Activated CD4-positive, alpha-beta T cell treated with anti-CD3 and anti-CD28 coated beads for 4 hours (primary cell): ENCODE data around the gene RAB40C.

ENCODE experiments used
- DNase-seq, 2 donors: peaks; one replicate each; pipeline ENCODE4 v3.0.0-alpha.2; 2020

Gene RAB40C, protein sequence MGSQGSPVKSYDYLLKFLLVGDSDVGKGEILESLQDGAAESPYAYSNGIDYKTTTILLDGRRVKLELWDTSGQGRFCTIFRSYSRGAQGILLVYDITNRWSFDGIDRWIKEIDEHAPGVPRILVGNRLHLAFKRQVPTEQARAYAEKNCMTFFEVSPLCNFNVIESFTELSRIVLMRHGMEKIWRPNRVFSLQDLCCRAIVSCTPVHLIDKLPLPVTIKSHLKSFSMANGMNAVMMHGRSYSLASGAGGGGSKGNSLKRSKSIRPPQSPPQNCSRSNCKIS

DNA sequence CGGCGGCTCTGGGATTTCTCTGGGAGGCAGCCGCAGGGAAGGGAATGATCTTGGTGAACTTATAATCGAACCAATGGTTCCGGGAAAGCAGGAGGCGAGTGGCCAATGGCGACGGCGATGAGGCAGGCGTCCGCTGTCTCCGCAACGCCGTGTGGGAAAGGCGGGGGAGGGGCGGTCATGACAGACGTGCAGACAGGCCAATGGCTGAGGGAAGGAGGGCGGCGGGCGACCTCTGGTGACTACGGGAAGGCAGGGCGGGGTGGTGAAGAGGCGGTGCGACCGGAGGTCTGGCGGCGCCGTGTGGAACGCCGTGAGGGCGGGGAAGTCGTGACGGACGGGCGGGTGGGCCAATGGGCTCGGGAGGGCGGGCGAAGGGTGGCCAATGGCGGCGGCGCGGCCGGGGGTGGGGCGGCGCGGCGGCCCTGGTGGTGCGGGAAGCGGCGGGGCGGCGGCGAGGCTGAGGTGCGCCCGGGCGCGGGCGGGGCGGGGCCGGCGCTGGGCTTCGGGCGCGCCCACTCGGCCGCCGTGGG, at the start of gene RAB40C:
Gene RAB40C (plus strand): TSS at position 409 of the 530 bp plus-strand sequence. CDS start 226 bp downstream, outside the sequence.
- peak; percentile 99 to 100 for DNase-seq

DNA sequence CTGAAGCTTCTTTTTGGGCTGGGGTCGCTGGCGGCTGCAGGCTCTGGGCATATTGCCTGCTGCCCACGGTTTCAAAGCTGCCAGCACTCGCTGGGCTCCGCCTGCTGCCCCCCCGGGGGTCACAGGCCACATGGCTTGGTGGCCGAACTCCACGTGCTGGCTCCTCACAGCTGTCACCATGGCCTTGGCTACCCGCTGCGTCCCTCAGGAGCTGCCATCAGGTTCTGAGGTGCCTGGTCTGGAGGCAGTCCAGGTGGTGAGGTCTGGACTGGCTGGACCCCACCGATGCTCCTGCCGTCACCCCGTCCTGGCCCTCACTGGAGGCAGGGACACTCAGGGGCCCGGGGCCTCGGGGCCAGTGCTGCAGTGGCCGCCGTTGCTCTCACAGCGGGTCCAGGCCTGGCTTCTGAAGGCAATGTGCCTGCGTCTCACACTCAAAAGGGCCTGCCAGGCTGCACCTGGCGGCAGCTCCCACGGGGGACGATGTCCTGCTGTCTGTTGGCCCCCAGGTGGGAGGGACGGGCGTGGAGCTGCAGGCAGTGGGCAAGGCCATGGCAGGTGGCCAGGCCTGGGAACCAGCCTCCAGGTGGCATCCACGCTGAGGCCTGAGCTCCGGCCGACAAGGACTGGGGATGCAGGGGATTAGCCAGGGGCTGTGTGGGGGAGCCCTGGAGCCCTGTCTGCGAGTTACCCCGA, 49.1 kb upstream of the RAB40C start:
- no peak for DNase-seq

DNA sequence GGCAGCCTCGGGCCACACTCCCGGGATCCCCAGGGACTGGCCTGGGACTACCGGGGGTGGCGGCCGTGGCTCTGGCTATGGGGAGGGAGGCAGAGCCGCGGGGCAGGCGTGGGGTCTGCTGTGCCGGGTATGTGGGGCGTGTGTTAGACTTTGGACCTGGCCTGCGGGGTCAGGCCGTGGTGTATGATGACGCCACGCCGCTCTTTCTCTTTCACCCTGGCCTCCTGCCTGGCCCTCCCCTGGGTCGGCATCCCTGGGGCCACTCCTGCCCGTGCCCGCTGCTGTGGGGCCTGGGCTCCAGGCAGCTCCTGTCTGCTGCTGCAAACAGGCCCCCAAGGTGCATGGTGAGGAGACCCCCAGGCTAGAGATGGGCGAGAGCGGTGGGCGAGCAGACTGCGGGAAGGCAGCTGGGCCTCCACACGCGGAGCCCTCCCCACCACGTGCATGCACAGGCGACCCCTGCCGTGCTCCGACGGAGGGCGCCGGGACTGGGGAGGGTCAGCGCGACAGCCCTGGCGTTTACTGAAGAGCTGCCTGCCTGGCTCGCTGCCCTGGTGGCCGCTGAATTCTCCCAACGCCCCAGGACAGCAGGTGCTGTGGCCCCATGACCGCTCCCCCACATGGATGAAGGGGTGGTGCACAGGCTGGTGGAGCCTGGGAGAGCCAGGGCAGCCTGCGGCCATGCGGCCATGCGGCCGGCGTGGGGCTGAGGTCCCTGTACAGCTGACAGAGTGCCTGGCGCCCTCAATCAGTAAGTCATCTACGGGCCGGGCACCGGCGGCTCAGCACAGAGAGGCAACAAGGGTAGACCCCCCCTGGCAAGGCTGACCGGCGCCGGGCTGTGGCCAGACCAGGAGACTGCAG, 46.3 kb upstream of the RAB40C start:
- DNase-seq: no peak

DNA sequence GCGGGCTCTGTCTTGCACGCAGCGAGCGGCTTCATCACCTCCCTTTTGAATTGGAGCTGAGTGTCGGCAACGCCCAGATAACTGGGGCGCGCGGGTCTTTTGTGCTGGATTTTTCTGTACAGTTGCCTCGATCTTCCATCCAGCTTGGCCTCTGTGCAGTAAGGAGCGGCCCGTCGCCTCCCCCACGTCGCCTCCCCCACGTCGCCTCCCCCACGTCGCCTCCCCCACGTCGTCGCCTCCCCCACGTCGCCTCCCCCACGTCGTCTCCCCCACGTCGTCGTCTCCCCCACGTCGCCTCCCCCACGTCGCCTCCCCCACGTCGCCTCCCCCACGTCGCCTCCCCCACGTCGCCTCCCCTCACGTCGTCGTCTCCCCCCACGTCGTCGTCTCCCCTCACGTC, 45.3 kb upstream of the RAB40C start:
- DNase-seq: no peak

DNA sequence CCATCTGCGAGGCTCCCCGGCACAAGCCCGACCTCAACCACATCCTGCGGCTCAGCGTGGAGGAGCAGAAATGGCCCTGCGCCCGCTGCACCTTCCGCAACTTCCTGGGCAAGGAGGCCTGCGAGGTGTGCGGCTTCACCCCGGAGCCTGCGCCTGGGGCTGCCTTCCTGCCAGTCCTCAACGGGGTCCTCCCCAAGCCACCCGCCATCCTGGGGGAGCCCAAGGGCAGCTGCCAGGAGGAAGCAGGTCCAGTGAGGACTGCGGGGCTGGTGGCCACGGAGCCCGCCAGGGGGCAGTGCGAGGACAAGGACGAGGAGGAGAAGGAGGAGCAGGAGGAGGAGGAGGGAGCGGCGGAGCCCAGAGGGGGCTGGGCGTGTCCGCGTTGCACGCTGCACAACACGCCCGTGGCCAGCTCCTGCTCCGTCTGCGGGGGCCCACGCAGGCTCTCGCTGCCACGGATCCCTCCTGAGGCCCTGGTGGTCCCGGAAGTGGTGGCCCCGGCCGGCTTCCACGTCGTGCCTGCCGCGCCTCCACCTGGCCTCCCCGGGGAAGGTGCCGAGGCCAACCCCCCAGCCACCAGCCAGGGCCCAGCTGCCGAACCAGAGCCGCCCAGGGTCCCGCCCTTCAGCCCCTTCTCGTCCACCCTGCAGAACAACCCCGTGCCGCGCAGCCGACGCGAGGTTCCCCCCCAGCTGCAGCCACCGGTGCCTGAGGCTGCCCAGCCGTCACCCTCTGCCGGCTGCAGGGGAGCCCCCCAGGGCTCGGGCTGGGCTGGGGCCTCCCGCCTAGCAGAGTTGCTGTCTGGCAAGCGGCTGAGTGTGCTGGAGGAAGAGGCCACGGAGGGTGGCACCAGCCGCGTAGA, 42.7 kb upstream of the RAB40C start:
- peak; percentile 29 to 52 for DNase-seq

DNA sequence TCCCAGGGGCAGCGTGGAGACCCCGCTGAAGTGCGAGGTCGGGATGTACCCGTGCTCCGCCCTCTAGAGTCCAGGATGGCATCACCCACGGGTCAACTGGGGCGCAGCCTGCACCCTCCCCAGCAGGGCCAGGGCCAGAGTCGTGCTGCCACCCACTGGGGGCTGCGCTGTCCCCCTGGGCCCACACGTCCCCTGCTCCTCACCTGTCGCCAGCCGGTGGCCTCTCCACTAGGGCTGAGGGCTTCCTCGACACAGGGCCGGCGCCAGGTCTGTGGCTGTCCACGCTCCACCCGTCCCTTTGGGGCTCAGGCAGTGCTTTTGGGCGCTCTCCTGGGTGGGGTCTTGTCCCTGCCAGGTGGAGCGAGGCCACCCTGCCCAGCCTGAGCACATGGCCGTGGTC, 41.3 kb upstream of the RAB40C start:
- no peak for DNase-seq

DNA sequence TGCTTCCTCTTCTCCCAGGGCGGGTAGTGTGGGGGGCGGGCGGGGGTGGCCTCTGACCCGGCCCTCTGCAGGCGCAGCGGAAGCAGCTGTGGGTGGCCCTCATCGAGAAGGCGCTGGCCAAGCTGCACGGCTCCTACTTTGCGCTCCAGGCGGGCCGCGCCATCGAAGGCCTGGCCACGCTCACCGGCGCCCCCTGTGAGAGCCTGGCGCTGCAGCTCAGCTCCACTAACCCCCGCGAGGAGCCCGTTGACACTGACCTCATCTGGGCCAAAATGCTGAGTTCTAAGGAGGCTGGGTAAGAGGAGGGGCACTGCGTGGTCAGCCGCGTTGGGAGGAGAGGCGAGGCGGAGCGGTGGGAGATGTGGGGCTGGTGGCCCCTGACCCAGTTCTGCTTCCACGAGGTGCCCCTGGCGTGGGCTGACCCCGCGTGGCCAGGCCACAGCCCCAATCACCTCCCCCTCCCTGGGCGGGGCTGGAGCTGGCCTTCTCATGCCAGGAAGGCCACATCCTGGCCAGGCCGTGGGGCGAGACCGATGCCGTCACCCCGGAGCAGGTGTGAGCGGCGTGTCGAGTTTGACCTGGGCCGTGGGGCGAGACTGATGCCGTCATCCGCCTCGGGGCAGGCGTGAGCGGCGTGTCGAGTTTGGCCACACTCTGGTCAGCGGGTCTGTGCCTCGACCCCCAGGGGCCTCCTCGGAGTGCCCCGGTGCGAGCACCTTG, 40.2 kb upstream of the RAB40C start:
- DNase-seq: no peak

DNA sequence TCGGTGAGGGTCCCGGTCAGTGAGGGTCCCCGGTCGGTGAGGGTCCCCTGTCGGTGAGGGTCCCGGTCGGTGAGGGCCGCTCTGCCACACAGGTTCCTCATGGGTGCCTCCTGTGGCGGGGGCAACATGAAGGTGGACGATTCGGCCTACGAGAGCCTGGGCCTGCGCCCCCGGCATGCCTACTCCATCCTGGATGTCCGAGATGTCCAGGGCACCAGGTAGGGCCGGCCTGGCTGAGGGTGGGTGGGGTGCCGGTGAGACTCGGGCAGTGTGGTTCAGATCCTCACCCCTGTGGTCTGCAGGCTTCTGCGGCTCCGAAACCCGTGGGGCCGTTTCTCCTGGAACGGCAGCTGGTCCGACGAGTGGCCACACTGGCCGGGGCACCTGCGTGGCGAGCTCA, 38.7 kb upstream of the RAB40C start:
- DNase-seq: no peak

DNA sequence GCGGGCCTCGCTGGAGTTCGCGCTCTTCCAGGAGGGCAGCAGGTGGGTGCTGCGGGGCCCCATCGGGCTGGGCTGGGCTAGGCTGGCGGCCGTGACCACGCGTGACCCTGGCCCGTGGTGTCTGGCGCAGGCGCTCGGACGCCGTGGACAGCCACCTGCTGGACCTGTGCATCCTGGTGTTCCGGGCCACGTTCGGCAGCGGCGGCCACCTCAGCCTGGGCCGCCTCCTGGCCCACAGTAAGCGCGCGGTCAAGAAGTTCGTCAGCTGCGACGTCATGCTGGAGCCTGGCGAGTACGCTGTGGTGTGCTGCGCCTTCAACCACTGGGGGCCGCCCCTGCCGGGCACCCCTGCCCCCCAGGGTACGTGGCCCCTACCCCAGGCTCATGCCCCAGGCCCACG, 37.7 kb upstream of the RAB40C start:
- no peak for DNase-seq

DNA sequence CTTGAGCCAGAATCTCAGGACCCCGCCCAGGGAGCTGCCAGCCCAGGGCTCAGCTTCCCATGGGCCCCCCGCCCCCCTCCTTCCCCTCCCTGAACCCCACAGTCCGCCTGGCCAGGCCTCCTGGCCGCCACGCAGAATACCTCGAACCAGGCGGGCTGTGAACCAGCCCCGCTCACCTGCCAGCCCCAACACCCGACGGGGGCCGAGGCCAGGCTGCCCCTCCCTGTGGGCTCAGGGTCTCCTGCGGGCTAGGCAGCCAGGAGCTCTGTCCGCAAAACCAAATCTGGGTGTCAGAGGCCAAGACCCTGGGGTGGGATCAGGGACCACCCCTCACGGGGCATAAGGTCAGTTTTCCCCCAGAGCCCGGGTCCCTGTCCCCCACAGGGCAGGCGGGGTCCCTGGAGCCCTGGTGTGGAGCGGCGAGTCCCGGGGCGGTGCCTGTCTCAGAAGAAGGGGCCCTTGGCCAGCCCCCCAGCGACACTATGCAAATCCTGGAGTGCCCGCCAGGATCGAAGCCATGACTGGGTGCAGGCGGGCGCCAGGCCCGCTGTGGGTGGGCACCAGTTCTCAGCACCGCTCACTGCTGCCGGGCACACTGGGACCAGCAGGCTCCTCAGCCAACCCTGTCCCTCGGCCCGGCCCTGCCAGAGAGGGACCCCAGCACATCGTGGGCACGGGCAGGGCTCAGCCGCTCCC, 36.1 kb upstream of the RAB40C start:
- no peak for DNase-seq

DNA sequence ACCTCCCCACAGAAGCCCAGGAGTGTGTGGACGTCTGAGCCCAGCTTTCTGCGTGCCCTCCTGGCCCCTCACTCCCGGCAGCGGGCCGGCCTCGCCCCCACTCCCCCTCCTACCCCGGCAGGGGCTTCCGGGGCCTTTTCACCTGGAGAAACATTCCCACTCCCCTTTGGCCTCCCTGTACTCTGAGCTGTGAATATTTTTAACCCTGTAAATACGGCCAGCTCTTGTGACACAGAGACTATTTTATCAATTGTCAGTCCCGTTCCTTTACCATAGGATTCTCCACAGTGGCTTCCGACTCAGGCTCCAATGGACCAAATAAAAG, 35.6 kb upstream of the RAB40C start:
- no peak for DNase-seq

DNA sequence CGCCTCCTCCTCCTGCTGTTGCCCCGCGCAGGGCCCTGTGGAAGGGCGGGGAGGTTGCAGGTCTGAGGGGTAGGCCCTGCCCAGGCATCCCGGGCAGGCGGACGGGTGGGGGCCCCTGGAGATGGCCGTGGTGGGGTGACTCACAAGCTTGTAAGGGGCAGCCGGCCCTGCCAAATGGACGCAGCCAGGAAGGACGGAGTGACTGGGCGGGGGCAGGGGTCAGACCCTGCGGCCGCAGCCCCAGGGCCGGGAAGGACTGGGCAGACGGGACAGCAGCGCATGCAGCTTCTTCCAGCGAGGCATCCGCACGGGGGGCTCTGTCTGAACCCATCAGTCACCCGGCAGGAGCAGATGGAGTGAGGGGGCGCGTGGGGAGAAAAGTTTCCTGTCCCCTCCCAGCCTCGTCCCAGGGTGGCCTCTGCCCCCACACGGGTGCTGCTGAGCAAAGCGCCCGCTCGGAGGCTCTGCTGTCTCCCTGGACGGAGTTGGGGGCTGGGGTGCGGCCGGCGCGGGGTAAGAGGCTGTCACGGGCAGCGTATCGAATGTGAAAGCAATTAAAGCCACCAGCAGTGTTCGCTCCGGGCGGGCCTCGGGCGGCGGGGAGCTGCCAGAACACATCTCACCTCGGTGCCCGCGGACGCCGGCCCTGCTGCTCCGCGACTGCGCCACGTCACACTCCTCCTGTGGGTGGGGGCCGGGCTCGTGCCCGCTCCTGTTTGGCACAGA, 35.1 kb upstream of the RAB40C start:
- no peak for DNase-seq

DNA sequence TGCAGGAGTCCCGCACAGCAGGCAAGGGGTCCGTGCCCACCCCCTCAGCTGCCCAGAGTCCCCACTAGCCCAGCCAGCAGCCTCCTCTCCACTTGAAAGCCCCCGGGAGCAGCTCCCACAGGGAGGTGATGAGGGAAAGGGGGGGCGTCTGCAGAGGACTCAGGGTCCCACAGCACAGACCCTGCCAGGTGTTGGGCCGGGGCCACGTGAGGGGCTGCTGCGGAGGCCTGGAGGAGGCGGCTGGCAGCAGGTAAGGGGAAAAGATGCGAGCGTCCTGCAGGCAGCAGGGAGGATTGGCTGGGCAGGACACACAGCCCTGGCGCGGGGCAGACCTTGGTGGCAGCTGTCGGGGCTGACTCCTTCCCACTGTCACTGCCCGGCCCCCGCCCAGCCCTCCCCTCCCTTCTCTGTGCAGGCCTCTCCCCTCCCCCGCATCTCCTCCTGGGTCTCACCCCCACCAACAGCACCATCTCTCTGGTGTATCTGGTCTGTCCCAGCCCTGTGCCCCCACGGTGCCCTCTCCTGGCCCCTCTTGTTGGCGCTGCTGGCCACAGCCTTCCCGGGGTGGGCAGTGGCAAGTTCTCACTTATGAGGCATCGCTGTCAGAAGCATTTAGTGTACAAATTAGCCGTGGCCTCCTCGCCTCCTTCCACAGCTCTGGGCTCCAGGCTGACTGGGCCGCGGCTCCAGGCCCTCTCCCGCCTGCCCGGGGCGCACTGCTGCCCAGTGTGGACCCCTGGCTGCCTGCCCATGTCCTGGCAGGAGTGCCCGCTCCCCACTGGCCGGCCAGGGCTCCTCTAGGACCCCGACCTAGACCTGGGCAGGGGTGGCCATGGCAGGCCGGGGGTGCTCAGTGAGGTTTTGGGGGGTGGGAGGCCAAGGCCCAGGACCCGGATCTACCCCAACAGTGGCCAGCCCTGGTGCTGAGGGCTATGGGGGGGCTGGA, 34.1 kb upstream of the RAB40C start:
- no peak for DNase-seq

DNA sequence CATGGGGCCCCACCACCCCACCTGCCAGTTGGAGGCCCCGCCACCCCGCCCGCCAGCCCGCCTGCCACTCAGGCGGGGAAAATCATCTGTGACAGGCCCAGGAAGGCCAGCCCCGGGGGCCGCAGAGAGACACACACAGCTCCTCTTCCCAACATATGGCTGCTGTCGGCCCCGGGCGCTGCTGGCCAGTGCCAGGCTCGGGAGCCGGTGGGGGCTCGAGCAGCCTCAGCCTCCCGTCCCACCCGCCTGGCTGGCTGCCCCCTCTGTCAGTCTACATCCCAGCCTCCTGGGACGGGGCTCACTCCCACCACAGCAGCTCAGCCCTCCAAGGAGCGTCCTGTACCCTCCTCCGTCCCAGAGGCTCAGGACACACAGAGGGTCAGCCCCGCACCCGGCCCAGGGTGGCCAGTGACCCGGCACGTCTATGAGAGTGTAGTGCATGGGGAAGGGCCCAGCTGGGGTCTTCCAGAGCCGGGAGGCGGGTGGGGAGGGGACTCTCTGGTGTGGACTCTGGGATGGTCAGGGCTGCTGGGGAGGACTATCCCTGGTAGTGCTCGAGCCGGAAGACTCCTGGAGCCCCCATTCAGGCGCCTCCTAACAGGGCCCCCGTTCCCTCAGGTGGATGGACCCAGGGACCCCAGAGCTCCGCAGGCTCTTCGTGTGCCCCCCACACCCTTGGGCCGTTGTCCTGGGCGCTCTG, 33.2 kb upstream of the RAB40C start:
- DNase-seq: no peak

DNA sequence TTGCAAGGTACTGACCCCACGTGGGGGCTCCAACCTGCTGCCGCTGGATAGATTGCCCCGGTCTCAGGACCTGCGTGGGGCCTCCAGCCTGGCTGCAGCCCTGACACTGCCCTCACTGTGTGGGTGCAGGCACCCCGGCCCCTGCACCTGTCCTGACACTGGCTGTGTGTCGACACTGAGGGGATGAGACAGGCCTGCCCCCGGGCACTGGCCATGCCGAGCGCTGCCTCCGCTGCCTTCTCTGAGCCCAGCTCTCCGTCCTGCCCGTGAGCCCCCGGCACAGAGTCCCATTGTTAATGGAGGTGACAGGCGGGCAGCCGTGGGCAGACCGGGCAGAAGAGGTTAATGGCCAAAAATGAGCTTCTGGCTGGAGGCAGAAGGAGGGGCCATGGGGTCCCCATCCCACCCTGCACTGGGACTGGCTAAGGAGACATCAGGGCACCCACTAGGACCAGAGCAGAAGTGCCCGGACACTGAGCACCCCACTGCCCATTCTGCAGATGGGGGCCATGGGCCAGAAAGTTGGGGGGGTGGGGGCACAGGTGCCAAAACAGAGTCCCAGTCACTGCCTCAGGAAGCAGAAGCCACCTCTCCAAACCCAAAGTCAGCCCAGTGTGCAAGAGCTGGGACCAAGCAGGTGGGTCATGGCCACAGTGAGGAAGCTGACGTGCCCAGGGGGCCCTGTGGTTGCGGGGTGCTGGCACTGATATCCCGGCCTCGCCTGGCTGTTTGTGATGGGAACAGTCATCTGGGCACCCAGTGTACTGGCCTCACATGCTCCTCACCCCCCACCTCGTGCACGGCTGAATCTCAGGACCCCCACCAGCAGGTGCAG, 32.2 kb upstream of the RAB40C start:
- DNase-seq: no peak

DNA sequence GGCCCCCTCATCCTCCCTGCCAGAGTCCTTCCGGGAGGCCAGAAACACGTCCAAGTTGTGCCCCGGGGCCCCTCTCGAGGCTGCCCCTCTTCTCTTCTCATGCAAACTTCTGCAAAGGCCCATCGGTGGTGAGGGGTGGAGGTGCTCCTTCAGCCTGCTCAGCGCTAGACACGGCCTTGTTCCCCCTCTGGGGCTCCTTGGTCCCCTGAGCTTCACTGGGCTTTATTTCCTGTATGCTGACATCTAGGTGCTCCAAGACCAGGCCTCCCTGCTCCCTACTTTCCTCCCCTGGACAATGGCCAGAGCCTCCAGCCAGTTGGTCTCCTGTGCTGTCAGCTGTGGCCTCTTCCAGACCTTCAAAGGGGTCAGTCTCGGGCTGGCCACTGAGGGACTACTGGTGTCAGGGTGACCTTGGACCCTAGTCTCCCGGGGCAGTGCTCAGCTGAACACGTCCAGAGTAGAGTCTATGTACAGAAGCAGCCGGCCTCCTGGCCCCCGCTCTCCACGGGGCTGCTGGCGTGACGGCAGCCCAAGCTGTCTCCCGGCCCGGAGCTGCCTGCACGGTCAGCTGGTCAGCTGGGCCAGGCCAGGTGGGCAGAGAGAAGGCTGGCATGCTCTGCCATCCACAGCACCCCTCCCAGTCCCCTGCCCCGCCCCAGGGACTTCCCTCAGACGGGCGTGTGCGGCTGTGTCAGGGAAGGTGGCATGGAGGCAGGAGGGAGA, 31.4 kb upstream of the RAB40C start:
- no peak for DNase-seq

DNA sequence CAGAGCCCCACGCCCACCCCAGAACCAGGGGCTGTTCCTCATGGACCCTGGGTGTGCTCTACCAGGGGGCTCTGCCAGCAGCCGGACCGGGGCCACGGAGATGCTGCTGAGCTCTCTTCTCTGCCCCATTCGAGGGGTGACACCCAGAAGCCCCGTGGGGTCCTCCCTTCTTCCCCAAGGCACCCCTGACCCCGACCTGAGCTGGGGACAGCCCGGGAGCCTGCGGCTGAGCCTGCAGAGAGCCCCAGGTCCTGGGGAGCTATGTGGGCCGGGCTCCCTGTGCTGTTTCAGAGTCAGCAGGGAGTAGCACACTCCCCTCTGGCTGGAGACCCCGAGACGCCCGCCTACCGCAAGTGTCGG, 30.9 kb upstream of the RAB40C start:
- no peak for DNase-seq
